ENCODE data around the gene CAMK4.

- no peak for TF ChIP-seq POLR2AphosphoS5 (IDR thresholded peaks at IDR 0.05; ENCODE audit: insufficient read depth, low read depth, low read length)
- no peak for TF ChIP-seq EZH2 (IDR thresholded peaks at IDR 0.05; ENCODE audit: borderline replicate concordance, low read depth, low read length, severe bottlenecking)
- no peak for TF ChIP-seq CTCF (IDR thresholded peaks at IDR 0.05; ENCODE audit: extremely low read depth in 1 of 2, insufficient read depth in 1 of 2, low read depth in 1 of 2, low read length in 2 of 2)
Measured at GRCh38 chr5:111472579-111472978, 248.4 kb downstream of the CAMK4 start.
